Endothelial cell of umbilical vein (primary cell): Measurements from ENCODE around the gene HPS3. TPM values are rescaled to one million over a fixed set of nuclear protein-coding genes. Genes with fewer than 3 reads are reported as not detected.

Experiments used
- BruUV-seq: library from RNA; stranded (reverse); fragments of 400-500 nt; replicated peaks from 2 replicates; lab custom pipeline; 2021; lab: Mats Ljungman, UMichigan
- CTCF ChIA-PET: fragments of 300-600, 350-600 bp; sonication (Branson Sonifier 250); formaldehyde crosslinking; loops from one replicate; lab custom pipeline; 2021; ENCODE audit warnings: antibody characterized with exemption, inconsistent platforms; lab: Charles Lee
- POLR2A ChIA-PET: fragments of 300-600, 350-600 bp; sonication (Branson Sonifier 250); formaldehyde crosslinking; loops from one replicate; lab custom pipeline; 2021; ENCODE audit warnings: antibody characterized with exemption, inconsistent platforms; lab: Charles Lee
- DNase-seq: peaks from one replicate; pipeline ENCODE4 v3.0.0-alpha.2; 2011; ENCODE audit warnings: low read depth, low spot score
- FAIRE-seq: peaks from 2 replicates; lab custom pipeline; 2011; peaks lifted over from hg19 to GRCh38; lab: Jason Lieb, UNC
- H2AFZ ChIP-seq: 2 replicates; pipeline ENCODE4 v1.6.0; 2012; ENCODE audit warnings: low read depth, low read length, control low read depth, inconsistent platforms
- H3K27ac ChIP-seq: 2 replicates; pipeline ENCODE4 v1.5.1; 2011; ENCODE audit warnings: low read depth, mild to moderate bottlenecking, control low read depth, low read length, moderate library complexity; ENCODE audit not compliant: insufficient read depth
- H3K27me3 ChIP-seq, 2 experiments: 2 replicates each; pipeline versions ENCODE4 v1.6.0 to v1.6.1; 2011; ENCODE audit warnings: low read length in 2 of 2, mixed read lengths in 1 of 2; ENCODE audit not compliant: control insufficient read depth in 2 of 2, insufficient read depth in 2 of 2
- H3K36me3 ChIP-seq, 2 experiments: 2 replicates in 1 of 2; 3 replicates in 1 of 2; pipeline ENCODE4 v1.5.1; 2011; ENCODE audit warnings: low read length in 2 of 2, mild to moderate bottlenecking in 1 of 2, moderate library complexity in 1 of 2; ENCODE audit not compliant: control insufficient read depth in 2 of 2, insufficient read depth in 2 of 2; ENCODE audit errors: extremely low read depth in 1 of 2
- H3K4me1 ChIP-seq: 3 replicates; pipeline ENCODE4 v1.5.1; 2011; ENCODE audit warnings: mild to moderate bottlenecking, low read length; ENCODE audit not compliant: control insufficient read depth, insufficient read depth; ENCODE audit errors: extremely low read depth
- H3K4me2 ChIP-seq: 2 replicates; pipeline ENCODE4 v1.6.1; 2011; ENCODE audit warnings: low read length, control low read depth, mixed read lengths; ENCODE audit not compliant: insufficient read depth
- H3K4me3 ChIP-seq, 3 experiments: fragments of 200-600 bp in 1 of 3; sonication (generic), shearing (Covaris generic) in 1 of 3; replicated peaks in 1 of 3; 2 replicates each; pipeline ENCODE4 v1.5.1; 2011 to 2016; ENCODE audit warnings: control low read depth in 3 of 3, low read length in 3 of 3, mild to moderate bottlenecking in 2 of 3, inconsistent platforms in 1 of 3, low read depth in 1 of 3, moderate library complexity in 1 of 3; ENCODE audit not compliant: insufficient read depth in 1 of 3
- H3K79me2 ChIP-seq: 2 replicates; pipeline ENCODE4 v1.6.0; 2012; ENCODE audit warnings: low read length, inconsistent platforms; ENCODE audit not compliant: control insufficient read depth, insufficient read depth
- H3K9ac ChIP-seq: replicated peaks from 2 replicates; pipeline ENCODE3; 2011; ENCODE audit warnings: low read length, control low read depth; ENCODE audit not compliant: insufficient read depth; ENCODE audit errors: extremely low read depth
- H3K9me1 ChIP-seq: replicated peaks from 3 replicates; pipeline ENCODE4 v1.6.0; 2011; ENCODE audit warnings: mild to moderate bottlenecking, low read length; ENCODE audit not compliant: control insufficient read depth, insufficient read depth; ENCODE audit errors: extremely low read depth
- H3K9me3 ChIP-seq: replicated peaks from 2 replicates; pipeline ENCODE4 v1.5.1; 2012; ENCODE audit warnings: low read length, inconsistent platforms; ENCODE audit not compliant: control insufficient read depth, insufficient read depth
- H4K20me1 ChIP-seq: replicated peaks from 2 replicates; pipeline ENCODE3; 2011; ENCODE audit warnings: mild to moderate bottlenecking, low read length; ENCODE audit not compliant: control insufficient read depth, insufficient read depth; ENCODE audit errors: extremely low read depth
- EZH2 ChIP-seq: IDR thresholded peaks from 2 replicates; pipeline ENCODE4 v1.6.1; 2012; ENCODE audit warnings: borderline replicate concordance, low read depth, mild to moderate bottlenecking, moderate library complexity, low read length, inconsistent platforms; ENCODE audit not compliant: severe bottlenecking
- FOS ChIP-seq: IDR thresholded peaks from 2 replicates; pipeline ENCODE4 v1.6.1; 2011; ENCODE audit warnings: mild to moderate bottlenecking, low read length, moderate library complexity, borderline replicate concordance; ENCODE audit not compliant: insufficient read depth
- GATA2 ChIP-seq: IDR thresholded peaks from 2 replicates; pipeline ENCODE4 v1.7.0; 2011; ENCODE audit warnings: low read depth, mild to moderate bottlenecking, moderate library complexity, mixed read lengths, low read length; ENCODE audit not compliant: insufficient read length, insufficient read depth
- JUN ChIP-seq: IDR thresholded peaks from 2 replicates; pipeline ENCODE4 v1.6.1; 2011; ENCODE audit warnings: borderline replicate concordance, low read depth; ENCODE audit not compliant: insufficient read length, insufficient read depth
- MYC ChIP-seq: IDR thresholded peaks from one replicate; pipeline ENCODE4 v1.6.1; 2011; ENCODE audit warnings: mild to moderate bottlenecking, low read depth, low read length
- POLR2A ChIP-seq: IDR thresholded peaks from 2 replicates; pipeline ENCODE4 v1.6.1; 2012; ENCODE audit warnings: low read depth, mild to moderate bottlenecking, control low read depth, low read length
- POLR2AphosphoS5 ChIP-seq: IDR thresholded peaks from 2 replicates; pipeline ENCODE4 v1.6.1; 2012; ENCODE audit warnings: low read depth, mild to moderate bottlenecking, control low read depth, low read length, moderate library complexity; ENCODE audit not compliant: insufficient read depth
- dilution Hi-C: fragments of 300-500 bp; cut with MboI; formaldehyde crosslinking; loops from one replicate; pipeline ENCODE4 v1.15.0; 2019; ENCODE audit warnings: low sequenced_read_pairs; ENCODE audit not compliant: extremely low pct_ligation_motif_present
- intact Hi-C: fragments of 100-400 bp; cut with micrococcal nuclease; formaldehyde crosslinking; loops from one replicate; pipeline ENCODE4 v1.10.0; 2022
- polyA plus RNA-seq, 4 experiments: library from polyadenylated mRNA; depleted of rRNA in 3 of 4; stranded (reverse) in 3 of 4; unstranded in 1 of 4; fragments of >200 nt; gene quantifications; 2 replicates each; pipeline versions ENCODE4 v1.2.1 to v1.2.3, GENCODE V29; 2011 to 2012; ENCODE audit warnings: missing spikeins in 1 of 4
- total RNA-seq: library from RNA; stranded (reverse); gene quantifications from 2 replicates; pipeline ENCODE4 v1.2.3, GENCODE V29; 2021
- TF ChIP-seq, protein P1 (sequence below): IDR thresholded peaks from 2 replicates; pipeline ENCODE4 v1.6.1; 2011; ENCODE audit not compliant: insufficient read depth, insufficient read length
- TF ChIP-seq, protein P2 (sequence below), 2 donors: IDR thresholded peaks; 1 replicate in 1 of 2; 2 replicates in 1 of 2; pipeline ENCODE4 v1.5.1; 2011; ENCODE audit warnings: low read length in 2 of 2, mild to moderate bottlenecking in 2 of 2, moderate library complexity in 2 of 2, control low read depth in 1 of 2, inconsistent platforms in 1 of 2, low read depth in 1 of 2; ENCODE audit not compliant: insufficient read depth in 1 of 2; ENCODE audit errors: extremely low read depth in 1 of 2

Gene HPS3
- total and polyA plus RNA-seq, 2 donors (not counting 3 experiments of a cell fraction or from before 2014, with no cell fraction given) = 8.8 to 16.1 TPM

DNA sequence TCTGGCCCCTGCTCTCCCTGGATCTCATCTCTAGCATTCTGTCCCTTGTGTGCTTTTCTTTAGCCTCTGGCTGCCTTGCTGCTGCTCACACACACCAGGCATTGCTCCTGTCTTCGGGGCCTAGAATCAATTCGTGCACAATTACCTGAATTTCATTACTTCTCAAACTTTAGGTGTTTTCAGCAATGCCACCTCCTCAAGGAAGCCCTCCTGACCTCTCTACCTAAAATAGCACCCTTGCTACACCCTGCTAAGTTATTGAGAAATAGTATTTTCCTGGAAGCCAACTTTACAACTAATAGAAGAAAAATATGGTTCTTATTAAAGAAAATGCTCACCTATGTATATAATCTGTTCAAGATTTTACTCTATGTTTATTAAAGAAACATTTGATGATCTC is 51.7 kb downstream of the HPS3 start:
- BruUV-seq = no TSS peak
- no peaks in the 10 kb centered on the region for H3K79me2 ChIP-seq
- no peak overlapping the region for H3K9ac ChIP-seq
- dilution Hi-C loops = no loop called here
- no peaks in the 10 kb centered on the region for H3K36me3 ChIP-seq
- CTCF ChIA-PET = no interaction called here
- peaks cover 2% of the 10 kb centered on the region for H3K9me3 ChIP-seq
- POLR2A ChIA-PET = no interaction called here
- H3K9me1 ChIP-seq = no peaks in the 10 kb centered on the region
- DNase-seq (no peak), FAIRE-seq (no peak)
- intact Hi-C loops = no loop called here
- H3K4me2 ChIP-seq = no peak overlapping the region
- no peaks in the 10 kb centered on the region for H3K27me3 ChIP-seq
- no peak overlapping the region for H3K27ac ChIP-seq
- no peak overlapping the region for H3K4me3 ChIP-seq
- TF ChIP-seq, protein P1, sequence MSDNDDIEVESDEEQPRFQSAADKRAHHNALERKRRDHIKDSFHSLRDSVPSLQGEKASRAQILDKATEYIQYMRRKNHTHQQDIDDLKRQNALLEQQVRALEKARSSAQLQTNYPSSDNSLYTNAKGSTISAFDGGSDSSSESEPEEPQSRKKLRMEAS = no peak
- no peak for TF ChIP-seq EZH2
- no peak for TF ChIP-seq JUN
- no peak for TF ChIP-seq MYC
- TF ChIP-seq GATA2 = no peak
- no peak for TF ChIP-seq POLR2AphosphoS5
- no peak for TF ChIP-seq FOS
- TF ChIP-seq POLR2A = no peak
- TF ChIP-seq, protein P2, sequence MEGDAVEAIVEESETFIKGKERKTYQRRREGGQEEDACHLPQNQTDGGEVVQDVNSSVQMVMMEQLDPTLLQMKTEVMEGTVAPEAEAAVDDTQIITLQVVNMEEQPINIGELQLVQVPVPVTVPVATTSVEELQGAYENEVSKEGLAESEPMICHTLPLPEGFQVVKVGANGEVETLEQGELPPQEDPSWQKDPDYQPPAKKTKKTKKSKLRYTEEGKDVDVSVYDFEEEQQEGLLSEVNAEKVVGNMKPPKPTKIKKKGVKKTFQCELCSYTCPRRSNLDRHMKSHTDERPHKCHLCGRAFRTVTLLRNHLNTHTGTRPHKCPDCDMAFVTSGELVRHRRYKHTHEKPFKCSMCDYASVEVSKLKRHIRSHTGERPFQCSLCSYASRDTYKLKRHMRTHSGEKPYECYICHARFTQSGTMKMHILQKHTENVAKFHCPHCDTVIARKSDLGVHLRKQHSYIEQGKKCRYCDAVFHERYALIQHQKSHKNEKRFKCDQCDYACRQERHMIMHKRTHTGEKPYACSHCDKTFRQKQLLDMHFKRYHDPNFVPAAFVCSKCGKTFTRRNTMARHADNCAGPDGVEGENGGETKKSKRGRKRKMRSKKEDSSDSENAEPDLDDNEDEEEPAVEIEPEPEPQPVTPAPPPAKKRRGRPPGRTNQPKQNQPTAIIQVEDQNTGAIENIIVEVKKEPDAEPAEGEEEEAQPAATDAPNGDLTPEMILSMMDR (IDR thresholded peaks at IDR 0.05; ENCODE audit: extremely low read depth in 1 of 2, insufficient read depth in 1 of 2, low read depth in 1 of 2, low read length in 2 of 2) = no peak
- no peak overlapping the region for H2AFZ ChIP-seq
- H4K20me1 ChIP-seq = no peaks in the 10 kb centered on the region
- H3K4me1 ChIP-seq = peaks cover 20% of the 10 kb centered on the region
